Smooth muscle cell (in vitro differentiated cells): Measurements from ENCODE around the gene KCNRG. TPM values are rescaled to one million over a fixed set of nuclear protein-coding genes. Genes with fewer than 3 reads are reported as not detected.

Experiments
- DNase-seq: peaks from one replicate; lab custom pipeline; 2025; ENCODE audit not compliant: unreplicated experiment; lab: John Stamatoyannopoulos, UW
- H2AFZ ChIP-seq: fragments of 200-600 bp; sonication (generic); 2 replicates; pipeline ENCODE4 v1.6.0; 2016; ENCODE audit warnings: antibody characterized with exemption, low read depth, mild to moderate bottlenecking
- H3F3A ChIP-seq: fragments of 200-600 bp; sonication (generic); 2 replicates; pipeline ENCODE4 v1.6.0; 2017; ENCODE audit warnings: antibody characterized with exemption, low read depth
- H3K27ac ChIP-seq: fragments of 200-600 bp; sonication (generic); 2 replicates; pipeline ENCODE4 v1.5.1; 2016; ENCODE audit warnings: low read depth, mild to moderate bottlenecking
- H3K27me3 ChIP-seq: fragments of 200-600 bp; sonication (generic); 2 replicates; pipeline ENCODE4 v1.6.1; 2016; ENCODE audit warnings: low read depth, mild to moderate bottlenecking
- H3K36me3 ChIP-seq: fragments of 200-600 bp; sonication (generic); 2 replicates; pipeline ENCODE4 v1.5.1; 2016; ENCODE audit warnings: low read depth
- H3K4me1 ChIP-seq: fragments of 200-600 bp; sonication (generic); 2 replicates; pipeline ENCODE4 v1.5.1; 2016; ENCODE audit warnings: low read depth
- H3K4me2 ChIP-seq: fragments of 200-600 bp; sonication (generic); 2 replicates; pipeline ENCODE4 v1.6.0; 2016; ENCODE audit warnings: mild to moderate bottlenecking
- H3K4me3 ChIP-seq: fragments of 200-600 bp; sonication (generic); 2 replicates; pipeline ENCODE4 v1.5.1; 2016; ENCODE audit warnings: mild to moderate bottlenecking
- H3K79me2 ChIP-seq: fragments of 200-600 bp; sonication (generic); 2 replicates; pipeline ENCODE4 v1.6.0; 2016; ENCODE audit warnings: low read depth, mild to moderate bottlenecking
- H3K9ac ChIP-seq: fragments of 200-600 bp; sonication (generic); 2 replicates; pipeline ENCODE4 v1.6.0; 2016; ENCODE audit warnings: low read depth
- H3K9me3 ChIP-seq: fragments of 200-600 bp; sonication (generic); replicated peaks from 2 replicates; pipeline ENCODE4 v1.5.1; 2016; ENCODE audit warnings: low read depth
- H4K20me1 ChIP-seq: fragments of 200-600 bp; sonication (generic); 2 replicates; pipeline ENCODE4 v1.6.0; 2016; ENCODE audit warnings: low read depth
- WGBS: methylation state at CpG from one replicate; pipeline ENCODE4 v1.1.7; 2016; ENCODE audit warnings: low lambda C conversion rate; 5-methylcytosine and 5-hydroxymethylcytosine counted together
- polyA plus RNA-seq: library from polyadenylated mRNA; unstranded; fragments of >200 nt; fragmentation: Nextera tagmentation; extraction: Ambion mirVana; gene quantifications from 2 replicates; pipeline ENCODE4 v1.2.1, GENCODE V29; 2016
- total RNA-seq: library from RNA; depleted of rRNA; stranded (reverse); fragments of >200 nt; gene quantifications from 2 replicates; pipeline ENCODE4 v1.2.3, GENCODE V29; 2014
- TF ChIP-seq, protein P1 (sequence below): fragments of 200-600 bp; sonication (generic); IDR thresholded peaks from 2 replicates; pipeline ENCODE4 v1.5.1; 2017; ENCODE audit warnings: borderline replicate concordance, mild to moderate bottlenecking, antibody characterized with exemption; ENCODE audit not compliant: insufficient read depth, poor library complexity, severe bottlenecking

Gene KCNRG
- total and polyA plus RNA-seq, 2 experiments from 2014 or later = 0.87 to 2.7 TPM

DNA sequence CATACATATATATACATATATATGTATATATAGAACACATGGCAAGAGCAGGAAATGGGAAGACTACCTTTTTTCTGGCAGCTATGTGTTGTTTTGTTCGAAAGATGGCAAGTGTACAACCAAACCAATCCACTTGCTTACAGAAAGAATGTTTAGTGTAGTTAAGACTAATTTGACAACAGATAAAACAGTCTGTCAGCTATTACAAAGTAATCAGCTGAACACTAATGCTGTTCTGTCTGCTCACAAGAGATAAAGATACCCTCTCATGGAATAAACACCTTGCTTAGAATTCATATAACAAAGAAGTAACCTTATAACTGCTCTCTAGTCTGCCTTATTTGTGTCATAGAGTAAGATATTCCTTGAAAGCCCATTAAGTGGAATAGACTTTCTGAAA lies 858 bp upstream of the KCNRG start:
- Histone ChIP-seq H3K4me1 (no peaks in the 10 kb centered on the region), H3K9me3 (no peaks in the 10 kb centered on the region), H3K4me3 (no peak overlapping the region), H3K27me3 (no peaks in the 10 kb centered on the region), H3K79me2 (no peaks in the 10 kb centered on the region), H3K9ac (no peak overlapping the region), H3K36me3 (peaks cover 15% of the 10 kb centered on the region), H3K27ac (no peak overlapping the region), H4K20me1 (peaks cover 33% of the 10 kb centered on the region), H3F3A (no peaks in the 10 kb centered on the region), H3K4me2 (no peak overlapping the region), H2AFZ (no peak overlapping the region)
- TF ChIP-seq, protein P1, sequence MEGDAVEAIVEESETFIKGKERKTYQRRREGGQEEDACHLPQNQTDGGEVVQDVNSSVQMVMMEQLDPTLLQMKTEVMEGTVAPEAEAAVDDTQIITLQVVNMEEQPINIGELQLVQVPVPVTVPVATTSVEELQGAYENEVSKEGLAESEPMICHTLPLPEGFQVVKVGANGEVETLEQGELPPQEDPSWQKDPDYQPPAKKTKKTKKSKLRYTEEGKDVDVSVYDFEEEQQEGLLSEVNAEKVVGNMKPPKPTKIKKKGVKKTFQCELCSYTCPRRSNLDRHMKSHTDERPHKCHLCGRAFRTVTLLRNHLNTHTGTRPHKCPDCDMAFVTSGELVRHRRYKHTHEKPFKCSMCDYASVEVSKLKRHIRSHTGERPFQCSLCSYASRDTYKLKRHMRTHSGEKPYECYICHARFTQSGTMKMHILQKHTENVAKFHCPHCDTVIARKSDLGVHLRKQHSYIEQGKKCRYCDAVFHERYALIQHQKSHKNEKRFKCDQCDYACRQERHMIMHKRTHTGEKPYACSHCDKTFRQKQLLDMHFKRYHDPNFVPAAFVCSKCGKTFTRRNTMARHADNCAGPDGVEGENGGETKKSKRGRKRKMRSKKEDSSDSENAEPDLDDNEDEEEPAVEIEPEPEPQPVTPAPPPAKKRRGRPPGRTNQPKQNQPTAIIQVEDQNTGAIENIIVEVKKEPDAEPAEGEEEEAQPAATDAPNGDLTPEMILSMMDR = no peak
- WGBS = 96% methylated on average over 1 of the region's 1 CpG
- no peak for DNase-seq

DNA sequence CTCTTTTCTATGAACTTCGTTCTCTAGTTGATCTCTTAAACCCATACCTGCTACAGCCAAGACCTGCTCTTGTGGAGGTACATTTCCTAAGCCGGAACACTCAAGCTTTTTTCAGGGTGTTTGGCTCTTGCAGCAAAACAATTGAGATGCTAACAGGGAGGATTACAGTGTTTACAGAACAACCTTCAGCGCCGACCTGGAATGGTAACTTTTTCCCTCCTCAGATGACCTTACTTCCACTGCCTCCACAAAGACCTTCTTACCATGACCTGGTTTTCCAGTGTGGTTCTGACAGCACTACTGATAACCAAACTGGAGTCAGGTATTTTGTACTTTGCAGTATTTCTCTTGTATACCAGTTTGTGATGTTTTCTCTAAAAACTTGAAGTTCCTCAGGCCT lies 506 bp downstream of the KCNRG start:
- Histone ChIP-seq H3K9ac (no peak overlapping the region), H3K27ac (no peak overlapping the region), H3K36me3 (peaks cover 15% of the 10 kb centered on the region), H2AFZ (no peak overlapping the region), H3K27me3 (no peaks in the 10 kb centered on the region), H3K4me3 (no peak overlapping the region), H3K4me2 (no peak overlapping the region), H3K4me1 (no peaks in the 10 kb centered on the region), H4K20me1 (peaks cover 22% of the 10 kb centered on the region), H3K79me2 (no peaks in the 10 kb centered on the region), H3K9me3 (no peaks in the 10 kb centered on the region), H3F3A (no peaks in the 10 kb centered on the region)
- WGBS = 61% methylated on average over 4 of the region's 4 CpGs
- DNase-seq = no peak
- TF ChIP-seq, protein P1 = no peak

DNA sequence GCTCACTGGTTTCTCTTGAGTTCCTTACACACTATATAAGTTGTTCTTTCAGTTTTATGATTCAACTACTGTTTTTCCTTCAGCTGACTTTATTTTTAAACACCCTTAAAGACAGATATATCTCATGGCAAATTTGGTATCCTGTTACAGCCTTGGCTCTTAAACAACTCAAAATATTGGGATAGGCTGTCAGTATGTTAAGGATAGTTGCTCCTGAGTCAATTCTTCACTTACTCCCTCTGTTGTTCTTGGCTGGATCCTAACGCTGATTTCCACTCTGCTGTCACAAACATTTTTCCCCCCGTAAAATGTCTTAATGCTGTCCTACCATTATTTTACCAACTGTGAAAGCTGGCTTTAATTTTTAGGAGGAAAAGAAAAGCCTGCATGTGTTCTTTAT lies 1.2 kb downstream of the KCNRG start:
- 86% methylated on average over 2 of the region's 2 CpGs for WGBS
- Histone ChIP-seq H3K4me2 (no peak overlapping the region), H3K9ac (no peak overlapping the region), H3F3A (no peaks in the 10 kb centered on the region), H3K36me3 (peaks cover 9% of the 10 kb centered on the region), H3K79me2 (no peaks in the 10 kb centered on the region), H3K9me3 (no peaks in the 10 kb centered on the region), H3K4me1 (no peaks in the 10 kb centered on the region), H4K20me1 (peaks cover 21% of the 10 kb centered on the region), H3K27ac (no peak overlapping the region), H3K4me3 (no peak overlapping the region), H3K27me3 (no peaks in the 10 kb centered on the region), H2AFZ (no peak overlapping the region)
- DNase-seq = no peak
- TF ChIP-seq, protein P1 = no peak

DNA sequence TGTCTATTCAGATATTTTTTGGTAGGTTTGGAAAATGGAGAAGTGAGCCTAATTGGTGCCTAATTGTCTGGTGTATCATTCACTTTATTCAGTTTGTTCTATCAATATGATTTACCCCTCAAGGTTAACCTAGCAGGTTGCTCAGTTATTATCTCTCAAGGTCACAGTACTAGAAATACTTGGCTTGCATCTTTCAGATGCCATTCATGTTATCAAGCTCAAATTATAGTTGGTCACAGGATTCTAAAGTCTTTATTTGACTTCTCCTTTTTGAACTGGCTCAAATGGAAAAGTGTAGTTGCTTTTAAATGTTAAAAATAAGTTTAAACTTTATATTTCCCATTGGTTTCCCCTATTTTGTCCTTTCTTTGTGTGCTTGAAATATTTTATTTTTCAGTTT lies 2.6 kb downstream of the KCNRG start:
- H3K27me3 ChIP-seq = no peaks in the 10 kb centered on the region
- H3K4me1 ChIP-seq = no peaks in the 10 kb centered on the region
- no peak overlapping the region for H3K4me2 ChIP-seq
- H3F3A ChIP-seq = no peaks in the 10 kb centered on the region
- H3K79me2 ChIP-seq = no peaks in the 10 kb centered on the region
- peaks cover 7% of the 10 kb centered on the region for H4K20me1 ChIP-seq
- no peaks in the 10 kb centered on the region for H3K9me3 ChIP-seq
- peaks cover 4% of the 10 kb centered on the region for H3K36me3 ChIP-seq
- no peak overlapping the region for H3K4me3 ChIP-seq
- H3K9ac ChIP-seq = no peak overlapping the region
- TF ChIP-seq, protein P1 = no peak
- no peak overlapping the region for H2AFZ ChIP-seq
- DNase-seq = no peak
- H3K27ac ChIP-seq = no peak overlapping the region
